Fibroblast of the conjunctiva (primary cell): Measurements from ENCODE around the gene FRZB.
"Not testable (repeated sequence)": the region's sequence is repeated elsewhere in the genome, so short reads cannot be mapped to it uniquely, and the experiment has no call there.

Source experiments
- DNase-seq: peaks from one replicate; pipeline ENCODE4 v3.0.0-alpha.2; 2010; ENCODE audit warnings: low read depth

The FRZB gene, protein sequence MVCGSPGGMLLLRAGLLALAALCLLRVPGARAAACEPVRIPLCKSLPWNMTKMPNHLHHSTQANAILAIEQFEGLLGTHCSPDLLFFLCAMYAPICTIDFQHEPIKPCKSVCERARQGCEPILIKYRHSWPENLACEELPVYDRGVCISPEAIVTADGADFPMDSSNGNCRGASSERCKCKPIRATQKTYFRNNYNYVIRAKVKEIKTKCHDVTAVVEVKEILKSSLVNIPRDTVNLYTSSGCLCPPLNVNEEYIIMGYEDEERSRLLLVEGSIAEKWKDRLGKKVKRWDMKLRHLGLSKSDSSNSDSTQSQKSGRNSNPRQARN

DNA sequence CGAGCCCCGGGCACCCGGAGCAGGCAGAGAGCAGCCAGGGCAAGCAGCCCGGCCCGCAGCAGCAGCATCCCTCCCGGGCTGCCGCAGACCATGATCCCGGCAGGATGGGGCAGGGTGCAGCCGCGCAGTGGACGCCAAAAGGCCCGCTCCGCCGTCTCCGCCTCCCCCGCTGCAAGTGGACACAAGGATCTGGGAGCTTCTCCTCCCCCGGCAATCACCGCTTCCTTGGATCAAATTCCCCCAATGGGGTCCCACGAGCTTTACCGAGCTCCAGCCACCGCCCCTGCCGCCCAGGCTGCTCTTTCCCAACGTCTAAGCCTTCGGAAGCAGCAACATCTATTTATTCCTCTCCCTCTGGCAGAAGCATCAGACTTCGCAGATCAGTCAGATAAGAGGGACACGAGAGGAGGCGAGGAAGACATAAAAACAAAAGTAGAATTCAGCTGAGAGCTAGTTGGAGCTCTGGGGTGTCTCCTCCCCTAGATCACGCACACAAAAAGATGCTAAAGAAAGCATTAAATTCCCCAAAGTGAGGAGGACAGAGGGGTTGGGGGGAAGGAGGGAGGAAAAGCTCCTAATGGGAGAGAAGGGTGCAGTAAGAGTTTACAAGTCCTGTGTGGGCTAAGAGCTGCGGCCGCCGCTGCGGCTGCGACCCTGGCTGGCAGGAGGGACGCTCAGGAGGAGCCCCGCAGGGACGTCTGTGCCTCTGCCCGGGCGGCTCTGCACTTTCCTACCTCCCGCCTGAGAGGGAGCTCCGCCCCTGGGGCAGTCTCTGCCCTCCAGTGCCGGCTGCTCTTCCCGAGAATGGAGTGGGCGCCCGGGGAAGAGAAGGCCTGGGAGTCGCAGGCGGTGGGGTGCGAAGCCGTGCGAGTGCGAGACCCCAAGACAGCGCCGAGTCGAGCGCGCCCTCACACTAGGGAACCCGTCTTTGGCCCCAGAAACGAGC, at the start of gene FRZB:
Gene FRZB (minus strand): TSS at position 177 of the 946 bp plus-strand sequence. CDS start 85 bp downstream, at position 92.
- DNase-seq = peak; percentile 41

DNA sequence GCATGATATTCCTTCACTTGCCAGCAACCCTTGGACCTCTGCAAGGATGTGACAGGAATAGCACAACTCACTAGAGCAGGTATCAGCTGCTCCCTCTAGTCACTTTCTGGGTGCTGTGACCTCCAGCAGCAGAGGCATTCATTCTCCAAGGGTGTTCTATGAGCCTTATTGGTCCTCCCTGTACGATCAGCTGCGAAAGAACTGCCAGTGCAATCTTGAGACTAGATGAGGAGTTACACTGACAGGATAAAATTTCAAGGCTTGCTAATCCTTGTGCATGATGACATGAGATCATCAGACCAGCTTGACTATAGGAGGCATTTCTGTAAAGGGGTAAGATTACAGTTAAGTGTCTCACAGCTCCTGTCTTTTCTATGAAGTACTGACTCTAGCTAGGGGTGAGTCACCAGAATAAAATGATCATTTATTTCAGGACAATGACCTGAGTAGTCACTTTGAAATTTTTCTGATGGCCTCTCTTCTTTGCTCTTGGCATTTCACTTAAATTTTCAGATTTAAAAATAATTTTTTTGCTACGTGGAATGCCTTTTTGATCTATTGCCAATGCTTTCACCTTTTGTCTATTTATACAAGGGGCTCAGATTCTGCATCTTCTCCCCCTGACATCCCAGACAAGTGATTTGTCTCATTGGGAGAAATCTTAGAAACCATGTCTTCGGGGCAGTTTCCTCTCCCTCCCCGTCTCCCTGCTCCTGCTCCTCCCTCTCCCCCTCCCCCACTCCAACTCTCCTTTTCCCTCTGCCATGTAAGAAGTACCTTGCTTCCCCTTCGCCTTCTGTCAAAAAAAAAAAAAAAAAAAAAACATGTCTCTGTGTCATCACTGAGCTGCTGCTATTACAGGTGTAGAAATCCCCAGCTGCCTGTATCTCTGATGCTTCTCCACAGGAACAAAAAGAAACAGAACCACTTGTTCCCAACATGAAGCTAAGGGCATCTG, 49.2 kb upstream of the FRZB start:
- peak; percentile 59 for DNase-seq

DNA sequence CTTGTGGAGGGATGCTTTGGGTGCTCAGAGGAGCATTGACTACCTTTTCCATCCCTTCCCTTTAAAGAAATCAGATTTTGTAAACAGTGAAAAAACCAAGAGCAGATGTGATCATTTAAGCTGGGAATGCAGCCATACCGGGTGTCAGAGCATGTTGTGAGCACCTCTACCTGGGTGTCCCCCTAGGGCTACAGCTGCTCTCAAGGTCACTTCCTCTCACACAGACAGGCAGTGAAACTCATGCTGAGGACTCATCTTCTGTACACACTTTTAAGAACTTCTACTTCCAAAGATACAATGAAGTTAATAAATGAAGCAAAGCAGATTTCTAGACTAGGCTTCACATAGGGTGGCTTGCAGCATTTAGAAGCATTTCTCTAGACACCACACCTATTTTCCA, 48.4 kb upstream of the FRZB start:
- no peak for DNase-seq

DNA sequence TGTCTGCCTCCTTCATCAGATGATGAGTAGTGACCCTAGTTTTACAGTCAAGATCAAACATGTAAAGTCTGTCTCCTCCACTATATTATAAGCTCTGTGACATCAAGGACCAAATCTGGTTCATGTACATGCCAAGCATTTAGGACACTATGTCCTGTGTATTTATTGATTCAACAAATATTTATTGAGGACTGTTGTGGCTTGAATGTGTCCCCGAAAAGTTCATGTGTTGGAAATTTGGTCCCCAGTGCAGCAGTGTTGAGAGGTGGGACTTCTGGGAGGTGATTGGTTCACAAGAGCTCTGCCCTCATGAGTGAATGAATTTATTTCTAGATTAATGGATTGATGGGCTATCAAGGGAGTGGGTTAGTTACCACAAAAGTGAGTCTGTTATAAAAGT, 46.6 kb upstream of the FRZB start:
- DNase-seq = no peak

DNA sequence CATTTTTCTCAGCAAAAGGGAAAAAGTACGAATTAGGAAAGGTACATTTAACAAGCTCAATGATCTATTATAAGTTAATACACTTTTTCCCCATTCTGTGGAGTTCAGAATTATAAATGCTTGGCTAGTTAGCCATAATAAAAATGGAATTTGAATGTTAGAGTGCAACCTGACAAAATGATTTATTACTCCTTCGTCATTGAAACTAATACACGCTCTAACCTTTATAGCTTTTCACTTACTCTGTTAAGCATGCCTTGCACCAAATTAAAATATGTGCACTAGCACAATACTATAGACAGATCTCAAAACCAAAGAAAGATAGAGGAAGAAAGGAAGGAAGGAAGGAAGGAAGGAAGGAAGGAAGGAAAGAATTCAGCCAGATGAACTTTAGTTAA, 46.1 kb upstream of the FRZB start:
- no peak for DNase-seq

DNA sequence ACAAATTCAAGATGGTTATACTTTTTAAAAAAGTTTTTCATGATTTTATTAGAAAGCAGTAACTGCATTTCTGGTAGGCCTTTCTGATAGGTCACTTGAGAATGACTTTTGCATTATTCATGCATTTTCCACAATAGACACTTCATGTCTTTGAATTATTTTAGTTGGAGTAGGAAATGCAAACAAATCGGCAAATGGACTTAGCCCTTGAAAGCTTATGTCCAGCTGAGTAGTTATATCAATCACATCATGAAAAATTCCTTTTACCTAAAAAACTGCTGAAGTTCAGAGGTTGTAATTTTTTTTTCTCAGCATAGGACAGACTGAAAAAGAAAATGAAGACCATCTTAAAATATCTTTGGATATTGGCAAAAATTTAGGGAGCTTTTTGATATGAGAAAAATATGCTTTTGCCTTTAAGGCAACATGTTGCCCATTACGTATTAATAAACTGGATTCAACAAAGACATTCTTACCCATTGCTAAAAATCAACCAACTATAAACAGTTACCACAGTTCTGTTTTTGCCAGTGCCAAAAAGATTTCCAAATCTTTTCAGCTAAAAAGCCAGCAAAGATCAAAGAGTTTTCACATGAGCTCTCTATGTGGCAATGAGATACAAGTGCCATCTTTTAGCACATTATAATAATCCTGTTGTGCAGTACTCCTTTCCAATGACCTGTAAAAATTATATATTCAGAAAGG, 45.5 kb upstream of the FRZB start:
- DNase-seq = no peak

DNA sequence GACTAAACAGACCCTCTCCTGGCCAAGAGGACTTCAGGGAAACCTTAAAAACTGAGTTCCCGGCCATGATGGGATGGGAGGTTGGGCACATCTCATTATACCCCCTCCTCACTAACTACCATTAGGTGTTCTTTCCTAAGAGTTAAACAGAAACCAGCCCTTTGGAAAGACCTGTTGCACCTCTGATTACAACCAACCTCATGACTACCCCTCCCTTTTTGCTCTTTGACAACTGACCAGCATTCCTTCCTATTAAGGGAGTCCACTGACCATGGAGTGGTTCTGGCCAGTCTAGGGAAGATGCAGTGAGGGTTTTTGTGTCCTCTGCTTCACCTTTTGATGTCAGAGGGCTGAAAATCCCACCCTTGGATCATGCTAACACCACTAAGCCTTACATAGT, 44.5 kb upstream of the FRZB start:
- no peak for DNase-seq

DNA sequence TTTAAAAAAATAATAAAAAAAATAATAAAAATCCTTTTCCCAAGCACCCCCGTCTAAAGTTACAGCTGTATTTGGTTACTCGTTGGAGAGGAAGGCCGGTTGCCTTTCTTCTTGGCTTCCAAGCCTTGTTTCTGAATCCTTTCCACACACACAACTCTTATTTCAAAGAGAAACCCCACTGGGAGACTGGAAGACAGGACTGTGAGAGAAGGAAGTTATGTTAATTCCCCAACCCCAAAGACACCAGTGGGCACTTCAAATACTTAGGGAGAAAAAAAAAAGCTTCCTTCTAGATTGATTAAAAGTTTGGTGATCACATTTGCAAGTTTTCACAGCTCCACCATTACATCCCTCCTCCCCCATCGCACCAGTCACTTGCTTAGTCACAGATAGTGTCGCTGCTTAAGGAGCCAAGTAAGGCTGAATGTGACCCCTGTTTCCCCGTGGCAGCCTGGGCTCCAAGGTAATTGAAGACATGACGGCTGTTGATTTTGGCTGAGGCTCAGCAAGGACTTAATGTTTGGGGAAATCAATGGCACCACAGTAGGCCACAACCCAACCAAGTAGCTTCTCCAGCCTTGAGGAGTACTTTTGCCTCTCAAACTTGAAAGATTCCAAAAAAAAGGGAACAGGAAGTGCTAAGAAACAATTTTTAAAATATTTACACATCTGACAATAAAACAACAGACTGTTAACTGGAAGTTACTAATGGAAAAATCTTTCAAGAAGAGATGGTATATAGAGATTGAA, 40.8 kb upstream of the FRZB start:
- no peak for DNase-seq

DNA sequence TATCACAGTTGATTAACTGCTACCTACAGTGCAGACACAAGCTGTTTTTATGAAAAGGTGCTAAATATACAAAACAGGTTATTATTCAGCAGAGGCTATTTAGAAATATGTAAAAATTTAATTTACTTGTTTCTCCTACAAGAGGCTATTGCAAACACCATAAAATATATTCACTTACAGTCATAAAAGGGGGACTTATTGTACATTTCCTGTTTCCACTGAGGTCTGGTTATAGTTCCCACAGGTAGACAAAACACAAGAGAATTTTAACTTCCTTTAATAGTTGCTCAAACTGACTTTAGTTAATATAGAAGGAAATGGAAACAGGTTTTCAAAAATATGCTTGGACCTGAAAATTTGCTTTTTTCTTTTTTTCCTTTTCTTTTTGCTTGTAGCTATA, 40.0 kb upstream of the FRZB start:
- DNase-seq = no peak

DNA sequence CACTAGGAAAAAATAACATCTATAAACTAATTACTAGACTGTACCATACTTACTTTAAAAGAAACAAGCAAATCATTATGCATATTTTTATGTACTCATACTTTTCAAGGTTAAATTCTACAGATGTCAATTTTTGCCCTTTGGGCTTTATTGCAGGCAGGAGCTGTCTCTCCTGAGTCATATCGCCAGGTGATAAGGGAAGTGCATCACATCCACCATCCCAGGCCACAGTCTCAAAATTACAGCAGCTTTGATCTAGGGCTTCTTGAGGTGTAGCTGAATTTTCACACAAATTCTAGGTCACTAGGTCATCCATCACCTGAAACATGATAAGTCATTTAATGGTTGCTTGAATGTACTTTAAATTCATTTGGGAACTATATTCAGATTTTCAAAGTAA, 38.4 kb upstream of the FRZB start:
- DNase-seq = no peak

DNA sequence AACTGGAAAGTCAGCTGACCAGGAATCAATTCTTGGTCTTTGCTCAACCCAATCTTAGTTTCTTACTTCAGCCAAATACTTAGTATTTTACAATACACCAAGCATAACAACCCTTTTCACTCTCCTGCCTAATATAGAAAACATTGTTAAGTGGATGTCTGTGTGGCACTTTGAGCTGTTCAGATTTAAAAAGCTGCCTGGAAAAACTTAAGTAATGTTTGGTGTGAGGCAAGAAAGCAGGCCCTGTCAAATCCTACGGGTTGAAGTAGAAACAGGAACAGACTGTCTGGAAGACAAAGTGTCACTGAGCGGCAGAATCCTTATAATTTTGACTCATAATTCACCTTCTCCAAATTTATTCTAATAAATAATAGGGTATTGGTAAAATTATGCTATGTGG, 37.1 kb upstream of the FRZB start:
- no peak for DNase-seq

DNA sequence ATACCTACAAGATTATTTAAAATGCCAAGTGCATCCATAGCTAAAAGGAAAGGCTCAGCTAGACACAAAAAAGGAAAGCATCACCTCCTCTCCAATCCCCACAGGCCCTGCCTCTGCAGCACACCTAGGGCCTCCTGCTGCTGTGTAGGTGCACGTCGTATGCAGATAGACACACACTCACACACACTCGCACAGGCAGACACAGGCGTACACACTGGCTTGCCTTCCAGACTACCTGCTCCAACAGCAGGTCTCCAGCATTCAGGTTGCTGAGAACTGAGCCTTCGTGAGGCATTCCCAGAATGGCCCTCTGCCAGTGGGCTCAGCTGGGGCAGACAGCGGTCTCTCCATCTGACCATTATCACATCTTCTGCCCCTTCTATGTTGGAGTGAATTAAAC, 35.3 kb upstream of the FRZB start:
- DNase-seq = no peak

DNA sequence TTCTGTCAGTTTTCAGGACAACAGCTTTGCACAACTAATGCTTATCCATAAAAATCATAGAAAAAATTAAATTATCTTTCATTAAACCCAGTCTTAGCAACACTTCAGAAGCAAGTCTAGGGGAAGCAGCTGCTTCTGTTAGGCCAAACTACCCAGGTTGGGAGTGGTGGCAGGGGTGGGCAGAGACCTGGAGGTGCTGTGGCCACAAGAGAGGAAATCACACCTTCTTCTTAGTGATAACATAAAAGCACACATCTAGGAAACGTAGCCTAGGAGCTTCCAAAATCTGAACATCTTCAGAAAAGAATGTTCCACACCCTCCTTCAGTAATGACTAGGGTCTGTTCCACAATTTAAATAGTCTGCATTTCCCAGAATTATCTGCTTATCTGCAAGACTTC, 32.3 kb upstream of the FRZB start:
- DNase-seq = no peak

DNA sequence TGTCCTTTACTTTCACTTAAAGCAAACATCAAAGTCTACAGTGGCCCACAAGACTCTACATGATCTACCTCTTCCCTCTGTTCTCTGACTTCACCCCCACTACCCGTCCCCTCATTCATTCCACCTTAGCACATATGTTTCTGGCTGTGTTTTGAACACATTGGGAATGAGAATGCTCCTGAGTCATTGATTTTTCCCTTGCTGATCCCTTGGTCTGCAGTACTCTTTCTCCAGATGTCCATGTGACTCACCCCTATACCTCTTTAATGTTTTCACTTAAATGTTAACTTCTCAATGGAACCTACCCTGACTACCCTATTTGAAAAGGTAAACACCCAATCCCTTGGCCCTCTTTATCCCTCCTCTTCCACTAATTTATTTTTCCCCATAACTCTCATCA, 30.7 kb upstream of the FRZB start:
- no peak for DNase-seq

DNA sequence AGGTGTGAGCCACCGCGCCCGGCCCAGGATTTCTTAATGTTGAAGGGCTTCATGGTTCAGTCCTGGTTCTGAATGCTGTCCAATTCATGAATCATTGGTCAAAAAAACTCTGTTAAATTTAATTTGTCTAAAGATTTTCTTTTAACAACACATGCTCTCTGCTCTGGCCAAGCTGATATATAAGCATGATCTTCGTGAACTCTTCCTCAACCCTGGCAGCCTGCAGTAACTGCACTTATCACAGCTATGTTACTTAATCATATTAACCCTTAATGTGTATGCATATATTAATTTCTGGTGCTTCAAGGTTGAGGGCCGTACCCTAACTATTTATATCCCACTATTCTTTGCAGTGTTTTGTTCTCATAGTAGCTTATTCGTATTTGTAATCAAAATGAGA, 29.4 kb upstream of the FRZB start:
- DNase-seq = no peak

DNA sequence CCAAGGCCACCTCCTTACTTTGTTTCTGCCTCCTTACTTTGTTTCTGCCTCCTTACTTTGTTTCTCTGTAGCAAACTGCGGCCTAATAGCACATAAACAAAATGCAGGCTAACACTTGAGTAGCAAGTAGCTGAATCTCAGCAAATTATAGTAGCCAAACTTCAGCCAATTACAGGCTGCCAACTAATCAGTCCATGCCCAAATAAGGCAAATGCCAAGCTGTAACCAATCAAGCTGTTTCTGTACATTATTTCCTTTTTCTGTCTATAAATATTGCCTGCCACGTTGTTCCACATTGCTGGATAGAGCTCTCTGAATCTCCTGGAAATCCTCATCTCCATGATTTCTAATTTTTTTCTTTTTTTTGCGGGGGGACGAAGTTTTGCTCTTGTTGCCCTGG, 28.7 kb upstream of the FRZB start:
- no peak for DNase-seq

DNA sequence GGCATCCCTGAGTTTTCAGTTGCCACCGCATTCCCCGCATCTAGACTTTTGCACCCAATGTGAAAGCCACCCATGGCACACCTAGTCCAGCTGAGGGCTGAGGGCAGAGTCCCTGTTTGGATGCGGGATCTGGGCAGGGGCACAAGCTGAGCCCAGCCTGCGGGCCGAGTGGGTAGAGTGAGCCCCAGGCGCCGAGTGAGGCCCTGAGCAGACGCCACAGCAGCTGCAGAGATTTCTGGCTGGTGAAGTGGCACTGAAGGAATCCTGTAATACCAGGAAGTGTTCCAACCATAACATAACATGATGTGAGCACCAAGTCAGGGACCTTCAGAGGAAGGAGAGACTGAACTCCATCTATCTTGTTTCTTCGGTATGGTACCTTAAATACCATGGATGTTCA, 27.7 kb upstream of the FRZB start:
- DNase-seq = no peak

DNA sequence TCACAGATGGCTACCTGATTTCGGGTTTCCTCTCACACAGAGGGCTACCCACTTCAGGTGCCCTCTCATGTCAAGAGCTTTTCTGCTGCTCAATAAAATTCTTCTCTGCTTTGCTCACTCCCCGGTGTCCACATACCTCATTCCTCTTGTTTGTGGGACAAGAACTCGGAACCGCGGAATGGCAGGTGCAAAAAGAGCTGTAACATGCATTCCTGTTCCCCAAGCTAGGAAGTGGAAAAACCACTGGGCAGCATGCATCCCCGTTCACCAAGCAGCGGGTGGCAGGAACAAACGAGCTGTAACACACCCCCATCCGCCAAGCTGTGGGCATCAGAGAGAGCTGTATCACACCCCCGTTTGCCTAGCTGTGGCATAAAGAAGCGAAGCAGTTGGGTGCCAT, 27.2 kb upstream of the FRZB start:
- DNase-seq = no peak

DNA sequence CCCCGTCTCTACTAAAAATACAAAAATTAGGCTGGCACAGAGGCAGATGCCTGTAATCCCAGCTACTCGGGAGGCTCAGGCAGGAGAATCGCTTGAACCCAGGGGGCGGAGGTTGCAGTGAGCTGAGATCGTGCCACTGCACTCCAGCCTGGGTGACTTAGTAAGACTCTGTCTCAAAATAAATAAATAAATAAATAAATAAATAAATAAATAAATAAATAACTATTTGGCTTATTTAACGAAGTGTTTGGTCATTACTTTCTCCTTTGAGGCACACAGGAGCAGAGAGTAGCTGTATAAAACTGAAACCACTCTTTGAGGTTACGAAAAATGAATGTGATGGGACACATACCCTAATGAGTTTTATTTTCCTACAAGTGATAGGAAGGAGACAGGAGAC, 26.6 kb upstream of the FRZB start:
- not testable (repeated sequence) for DNase-seq

DNA sequence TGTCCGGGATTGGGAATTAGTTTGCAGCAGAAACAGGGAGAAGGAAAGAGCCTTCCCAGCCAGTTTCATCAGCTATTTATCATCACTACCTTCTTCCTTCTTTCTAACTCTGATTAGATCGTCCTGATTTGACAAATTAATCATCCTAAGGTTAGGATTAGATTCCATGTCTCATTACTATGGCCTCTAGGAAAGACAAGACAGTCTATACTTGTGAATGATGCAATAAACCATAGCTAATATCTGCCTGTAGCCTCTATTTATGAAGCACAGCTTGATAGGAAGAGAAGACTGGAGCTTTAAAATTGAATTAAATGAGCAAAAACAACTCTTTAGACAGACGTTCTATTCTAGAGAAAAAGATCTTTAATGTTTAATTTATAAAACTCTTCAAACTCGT, 25.2 kb upstream of the FRZB start:
- DNase-seq = no peak
